Measurements from ENCODE around the gene RGS6.
"Not testable (repeated sequence)": the region's sequence is repeated elsewhere in the genome, so short reads cannot be mapped to it uniquely, and the experiment has no call there.

RGS6 gene

DNA sequence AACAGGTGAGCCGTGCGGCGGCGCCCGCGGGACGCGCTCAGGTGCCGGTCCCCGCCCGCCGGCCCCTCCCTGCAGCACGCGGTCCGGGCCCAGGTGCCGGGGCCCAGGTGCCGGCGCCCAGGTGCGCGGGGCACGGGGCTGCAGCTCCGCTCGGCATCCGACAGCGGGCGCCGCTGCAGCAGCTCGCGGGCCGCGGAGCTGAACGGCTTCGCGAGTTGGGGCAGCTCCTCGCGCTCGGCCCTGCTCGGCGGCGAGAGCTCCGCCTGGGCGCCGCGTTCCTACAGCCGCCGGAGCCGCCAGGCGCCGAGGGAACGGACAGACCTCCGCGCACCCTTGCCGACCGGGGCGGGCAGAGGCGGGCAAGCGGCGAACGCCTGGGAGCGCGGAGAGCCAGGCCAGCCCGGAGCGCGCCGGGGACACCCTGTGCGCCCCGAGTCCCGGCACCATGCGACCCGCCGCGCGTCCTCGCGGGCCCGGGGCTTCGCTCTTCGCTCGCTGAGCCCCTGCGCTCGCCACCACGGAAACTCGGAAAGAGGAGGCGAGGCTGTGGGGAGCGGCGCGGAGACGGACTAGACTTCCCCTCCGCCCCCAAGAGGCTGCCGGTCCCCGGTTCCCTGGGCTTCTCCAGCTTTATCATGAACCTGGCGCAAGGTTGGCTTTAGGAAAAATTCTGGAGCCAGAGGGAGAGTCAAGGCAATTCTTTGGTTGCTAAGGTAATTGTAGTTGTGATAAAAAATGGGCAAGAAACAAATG lies at the start of gene RGS6:
TSS of gene RGS6 (plus strand) at position 201 of the 753 bp plus-strand sequence.
- DNase-seq = no peak

DNA sequence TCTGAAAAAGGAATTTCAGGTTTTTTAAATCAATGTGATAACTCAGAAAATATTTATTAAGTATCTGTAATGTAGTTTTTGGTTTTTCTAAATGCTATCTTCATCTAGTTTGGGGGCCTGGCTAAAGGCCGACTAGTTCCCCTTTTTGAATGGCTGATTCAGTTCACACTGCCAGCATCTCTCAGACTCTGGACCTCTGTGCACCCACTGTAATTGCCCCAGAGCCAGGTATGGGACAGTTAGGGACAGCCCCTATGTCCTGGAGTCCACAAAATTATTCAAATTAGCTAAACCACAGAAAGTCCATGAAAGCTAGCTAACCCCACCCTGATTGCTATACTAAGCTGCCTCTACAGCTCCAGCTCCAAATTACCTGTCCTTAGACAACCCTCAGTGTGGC lies 49.1 kb upstream of the RGS6 start:
- no peak for DNase-seq

DNA sequence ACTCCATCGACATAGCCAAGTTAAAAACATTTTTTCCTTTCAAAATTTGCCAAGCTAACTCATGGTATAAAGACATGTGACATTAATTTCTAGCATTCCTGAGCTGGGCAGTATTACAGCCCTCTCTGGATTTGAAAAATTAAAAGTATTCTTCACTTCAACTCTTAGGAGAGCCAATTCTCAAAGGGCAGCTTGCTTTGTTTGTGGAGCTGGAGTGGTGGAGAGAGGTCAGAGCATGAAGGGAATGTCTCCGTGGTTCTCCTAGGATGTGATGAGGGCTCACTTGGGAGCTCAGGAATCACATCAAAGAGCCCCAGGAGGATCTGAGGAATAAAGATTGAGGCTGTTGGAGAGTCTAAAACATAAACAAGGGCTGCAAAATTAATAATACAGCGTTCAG lies 46.9 kb upstream of the RGS6 start:
- no peak for DNase-seq

DNA sequence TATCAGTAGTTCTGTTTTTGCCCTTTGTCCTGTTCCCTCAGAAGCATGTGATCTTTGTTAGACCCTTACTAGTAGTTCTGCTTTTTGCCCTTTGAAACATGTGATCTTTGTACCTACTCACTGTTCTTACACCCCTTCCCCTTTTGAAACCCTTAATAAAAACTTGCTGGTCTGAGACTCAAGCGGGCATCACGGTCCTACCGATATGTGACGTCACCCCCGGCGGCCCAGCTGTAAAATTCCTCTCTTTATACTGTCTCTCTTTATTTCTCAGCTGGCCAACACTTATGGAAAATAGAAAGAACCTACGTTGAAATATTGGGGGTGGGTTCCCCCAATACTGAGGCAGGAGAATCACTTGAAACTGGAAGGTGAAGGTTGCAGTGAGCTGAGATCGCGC lies 44.4 kb upstream of the RGS6 start:
- DNase-seq = not testable (repeated sequence)

DNA sequence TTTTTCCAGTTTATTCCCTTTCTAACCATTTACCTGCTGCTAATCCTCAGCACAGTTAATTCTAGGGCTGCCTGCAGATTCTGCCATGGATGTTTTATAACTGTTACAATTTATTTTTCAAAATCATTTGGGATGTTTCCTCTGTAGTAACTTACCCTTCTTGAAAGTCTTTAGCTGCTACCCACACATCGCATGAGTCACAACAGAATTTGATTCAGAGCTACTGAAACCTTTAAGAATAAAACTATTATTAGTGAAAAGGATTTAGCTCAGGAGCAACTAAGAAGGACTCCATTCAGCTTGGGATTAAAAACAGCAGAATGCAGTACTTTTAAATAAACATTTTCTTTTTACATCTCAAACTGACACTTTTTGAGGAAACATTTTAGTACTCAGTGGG lies 41.7 kb upstream of the RGS6 start:
- no peak for DNase-seq

DNA sequence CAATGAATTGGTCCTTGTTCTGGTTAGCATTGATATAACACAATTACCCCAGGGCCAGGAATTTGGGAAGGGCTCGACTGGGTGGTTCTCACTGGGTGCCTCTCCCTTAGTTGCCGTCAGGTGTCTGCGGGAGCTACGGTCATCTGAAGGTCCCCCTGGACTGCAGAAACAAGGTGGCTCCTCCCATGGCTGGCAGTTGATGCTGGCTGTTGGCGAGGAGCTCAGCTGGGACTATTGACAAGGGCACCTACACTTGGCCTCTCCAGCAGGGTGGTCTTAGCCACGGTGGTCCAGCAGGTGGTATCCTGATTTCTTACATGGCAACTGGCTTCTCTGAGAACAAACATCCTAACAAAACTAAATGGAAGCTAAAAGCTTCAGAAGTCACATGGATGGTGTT lies 41.0 kb upstream of the RGS6 start:
- DNase-seq = no peak

DNA sequence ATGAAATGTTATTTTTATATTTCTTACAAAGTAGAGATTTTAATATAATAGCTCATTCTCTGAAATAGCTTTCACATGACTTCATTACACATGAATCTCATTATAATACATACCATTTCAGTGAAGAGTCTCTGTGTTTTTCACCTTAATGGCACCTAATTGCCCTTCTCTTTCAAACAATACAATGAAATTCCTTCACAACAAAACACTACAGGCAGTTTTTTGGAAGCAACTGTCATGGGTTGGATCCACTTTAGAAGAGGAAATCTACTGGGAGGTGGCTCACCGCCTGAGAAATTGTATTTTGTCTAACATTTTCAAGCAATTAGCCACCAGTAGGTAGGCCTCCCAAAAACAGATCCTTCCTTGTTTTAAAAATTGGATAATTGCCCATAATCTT lies 40.3 kb upstream of the RGS6 start:
- no peak for DNase-seq

DNA sequence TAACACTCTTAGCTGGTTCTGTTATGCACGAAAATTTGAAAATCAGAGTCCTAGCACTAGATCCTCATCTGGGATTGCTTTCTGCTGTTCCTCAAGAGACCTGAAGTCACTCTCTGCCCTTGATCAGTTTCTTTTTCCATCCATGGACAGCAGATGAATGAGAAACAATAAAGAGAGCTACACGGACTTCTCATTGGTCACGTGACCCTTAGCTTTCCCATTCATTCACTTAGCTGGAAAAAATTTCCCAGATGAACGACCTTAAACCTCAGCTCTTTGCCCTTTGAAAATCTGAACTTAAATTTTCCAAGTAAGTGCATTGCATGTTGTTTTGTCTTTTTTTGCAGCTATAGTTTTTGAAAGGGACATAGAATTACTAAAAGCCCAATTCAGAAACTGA lies 27.2 kb upstream of the RGS6 start:
- DNase-seq = no peak

DNA sequence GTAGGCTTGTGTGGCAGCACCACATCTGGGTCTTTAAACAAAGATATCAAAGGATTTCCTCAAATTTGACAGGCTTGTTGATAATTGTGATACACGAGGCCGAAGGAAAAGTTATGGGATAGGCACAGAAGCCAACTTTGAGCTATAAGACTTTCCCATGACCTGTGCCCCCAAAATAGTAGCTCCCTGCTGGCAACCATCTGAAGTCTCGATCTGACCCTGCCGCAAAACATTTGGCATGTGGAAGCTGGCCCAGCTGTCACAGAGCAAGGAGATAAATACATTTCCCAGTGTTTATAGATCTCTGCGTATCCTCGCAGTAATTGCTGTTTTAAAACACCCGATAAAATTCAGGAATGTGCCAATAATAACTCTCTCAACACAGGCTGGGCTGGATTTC lies 26.4 kb upstream of the RGS6 start:
- DNase-seq = no peak

DNA sequence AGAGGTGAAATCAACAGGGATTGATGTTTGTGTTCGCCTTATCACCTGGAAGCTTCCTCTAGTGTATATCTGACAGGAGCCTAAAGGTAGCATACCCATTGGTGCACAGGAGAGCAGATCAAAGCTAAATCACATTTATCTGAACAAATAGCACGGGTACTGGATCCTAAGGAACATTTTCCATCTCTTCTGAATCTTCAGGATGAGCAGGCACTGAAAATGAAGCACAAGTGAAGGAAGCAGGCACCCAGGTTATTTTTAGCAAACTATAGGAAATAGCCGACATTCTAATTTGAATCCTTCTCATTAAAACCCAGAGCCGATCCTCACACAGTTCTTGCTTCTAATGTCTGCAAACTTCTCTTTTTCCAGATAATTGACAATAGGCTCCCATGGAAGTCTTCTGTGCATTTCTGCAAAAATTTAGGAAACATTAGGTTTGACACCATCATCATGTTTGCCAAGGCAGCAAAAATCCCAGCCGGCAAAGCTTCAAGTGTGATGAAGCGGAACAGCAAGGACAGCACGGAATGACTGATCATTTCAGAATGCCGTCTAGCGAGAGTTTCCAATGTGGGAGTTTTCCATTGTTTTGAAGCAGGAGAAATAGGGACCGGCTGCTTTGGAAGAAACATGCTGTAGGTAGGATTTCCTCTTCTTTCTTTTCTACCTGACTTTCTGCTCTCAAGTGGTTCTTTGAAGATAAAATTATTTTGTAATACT lies 24.3 kb upstream of the RGS6 start:
- DNase-seq = no peak

DNA sequence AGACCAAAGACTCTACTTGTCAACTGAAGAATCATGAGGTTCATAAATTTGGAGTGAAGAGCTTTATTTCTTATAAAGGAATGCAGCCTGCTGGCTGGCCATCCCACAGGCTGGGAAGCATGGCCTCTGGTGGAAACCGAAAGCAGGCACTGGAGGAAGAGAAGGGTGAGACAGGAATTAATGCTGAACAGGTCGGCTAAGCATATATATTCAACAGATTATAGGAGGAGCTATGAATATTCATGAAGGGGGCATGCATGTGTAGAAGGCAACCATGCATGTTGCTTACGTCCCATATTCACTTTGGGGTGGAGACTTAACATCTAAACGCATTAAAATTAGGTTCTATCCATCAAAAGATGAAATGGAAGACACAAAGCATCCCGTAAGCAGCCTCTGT lies 20.6 kb upstream of the RGS6 start:
- DNase-seq = no peak

DNA sequence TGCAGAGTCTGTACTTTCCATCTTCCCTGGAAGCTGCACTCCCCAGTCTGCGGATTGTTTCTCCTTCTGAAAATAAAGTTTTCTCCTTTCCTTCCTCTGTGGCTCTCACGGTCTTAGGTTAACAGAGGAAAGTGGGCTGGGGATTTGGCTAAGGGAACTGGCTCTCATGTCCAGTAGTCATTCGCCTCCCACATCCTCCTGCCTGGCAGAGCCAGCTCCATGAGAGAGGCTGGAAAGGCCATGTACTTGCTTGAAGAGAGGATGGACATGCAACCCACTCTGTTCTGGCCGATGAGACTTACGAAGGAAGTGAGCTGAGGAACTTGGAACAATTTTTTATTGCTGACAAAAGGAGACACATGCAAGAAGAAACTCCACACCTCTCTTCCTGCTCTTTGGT lies 18.9 kb upstream of the RGS6 start:
- no peak for DNase-seq

DNA sequence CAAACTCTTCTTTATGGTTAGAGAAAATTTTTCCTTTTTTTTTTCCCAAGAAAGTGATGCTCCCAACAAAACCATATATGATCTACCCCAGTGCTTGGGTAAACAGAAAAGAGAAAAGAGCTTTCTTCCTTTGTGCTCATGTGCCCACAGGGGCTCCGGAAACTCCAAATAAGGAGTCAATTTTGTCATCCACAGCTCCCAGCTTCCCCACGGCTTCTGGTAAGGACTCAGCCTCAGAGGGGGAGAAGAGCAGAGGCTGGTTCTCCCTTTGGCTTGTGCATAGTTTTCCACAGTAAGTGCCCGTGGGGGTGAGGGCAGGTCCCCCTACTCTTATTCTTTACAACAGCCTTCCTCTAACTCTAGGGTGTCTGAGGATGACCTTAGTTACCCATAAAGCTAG lies 13.3 kb upstream of the RGS6 start:
- DNase-seq = no peak

DNA sequence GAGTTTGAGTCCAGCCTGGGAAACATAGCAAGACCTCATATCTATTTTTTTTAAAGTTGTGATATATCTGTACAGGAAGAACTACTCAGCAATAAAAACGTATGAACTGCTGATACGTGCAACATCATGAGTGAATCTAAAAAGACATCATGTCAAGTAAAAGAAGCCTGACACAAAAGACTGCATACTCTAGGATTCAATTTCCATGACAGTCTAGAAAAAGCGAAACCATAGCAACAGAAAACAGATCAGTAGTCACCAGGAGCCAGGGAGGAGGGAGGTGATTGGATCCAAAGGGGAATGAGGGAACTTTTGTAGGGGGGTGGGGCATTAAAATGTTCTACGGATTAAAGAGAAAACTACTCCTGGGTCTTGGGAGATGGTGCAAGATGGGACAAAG lies 8.7 kb upstream of the RGS6 start:
- no peak for DNase-seq

DNA sequence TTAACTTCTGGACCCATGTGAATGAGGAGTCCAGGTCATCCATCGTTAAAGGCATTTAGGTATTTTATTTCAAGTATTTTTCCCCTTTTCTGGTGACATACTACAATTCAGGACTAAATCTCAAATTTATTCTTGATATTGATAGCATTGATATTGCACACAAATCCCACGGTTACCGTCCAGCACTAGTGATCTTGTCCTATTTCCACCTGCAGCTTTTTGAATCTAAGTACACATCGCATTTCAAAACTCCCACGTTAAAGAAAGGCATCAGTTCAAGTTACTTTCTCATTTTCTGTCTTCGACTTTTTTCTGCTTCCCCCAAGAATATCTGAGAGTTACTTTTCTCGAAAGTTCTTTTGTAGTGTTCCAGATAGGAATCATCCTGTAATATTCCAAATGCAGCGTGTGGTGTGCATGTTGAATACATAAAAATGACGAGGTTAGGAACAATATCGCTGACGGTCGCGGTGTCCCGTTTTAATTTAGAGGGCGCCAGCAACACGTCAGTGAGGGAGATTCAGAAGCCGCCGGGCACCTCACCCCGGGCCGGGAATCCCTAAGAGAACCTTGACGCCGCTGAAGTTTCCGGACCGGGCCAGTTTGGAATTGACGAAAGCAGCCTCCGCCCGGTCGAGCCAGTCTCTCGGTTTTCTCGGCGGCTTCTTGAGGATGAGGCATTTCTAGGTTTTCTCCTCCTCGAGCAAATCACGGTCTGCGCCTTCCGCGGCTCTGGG lies 569 bp upstream of the RGS6 start:
- no peak for DNase-seq

DNA sequence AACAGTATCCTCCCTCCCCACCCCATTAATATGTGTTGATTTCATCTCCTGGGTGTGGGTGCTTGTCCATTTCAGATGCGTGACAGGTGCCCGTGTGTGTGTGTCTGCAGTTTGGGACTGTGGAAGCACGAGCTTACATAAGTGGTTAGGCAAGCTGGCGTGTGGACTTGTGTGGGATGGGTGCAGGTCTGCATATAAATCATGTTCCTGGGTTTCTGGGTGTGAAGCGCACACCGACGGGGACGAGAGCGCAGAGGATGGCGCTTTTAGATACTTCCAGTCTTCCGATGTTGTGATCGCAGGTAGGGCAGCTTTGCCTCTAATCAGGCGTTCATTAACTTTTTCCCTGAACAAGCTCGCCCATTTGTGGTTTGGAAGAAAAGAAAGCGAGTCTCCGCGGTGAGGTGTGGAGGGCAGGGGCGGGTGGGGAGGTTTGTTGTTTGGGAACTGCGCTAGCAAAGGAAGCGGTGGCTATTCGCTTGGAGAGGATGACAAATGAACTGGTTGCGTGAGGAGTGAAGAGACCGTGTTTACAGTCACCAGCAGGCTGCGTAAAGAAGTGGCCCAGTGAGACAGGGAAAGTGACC lies 865 bp downstream of the RGS6 start:
- DNase-seq = no peak

DNA sequence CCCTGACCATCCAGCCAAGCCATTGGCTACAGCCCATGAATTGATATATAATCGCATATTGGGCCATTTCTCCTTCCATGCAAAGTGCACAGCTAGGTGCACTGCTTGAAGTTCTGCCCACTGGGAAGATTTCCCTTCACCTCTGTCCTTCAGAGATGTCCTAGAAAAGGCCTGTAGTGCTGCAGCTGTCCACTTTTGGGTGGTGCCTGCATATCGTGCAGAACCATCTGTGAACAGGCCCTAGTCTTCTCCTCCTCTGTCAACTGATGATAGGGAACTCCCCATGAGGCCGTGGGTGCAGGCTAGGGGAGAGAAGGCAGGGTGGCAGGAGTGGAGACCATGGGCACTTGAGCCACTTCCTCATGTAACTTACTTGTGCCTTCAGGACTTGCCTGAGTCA lies 6.0 kb downstream of the RGS6 start:
- DNase-seq = not testable (repeated sequence)

DNA sequence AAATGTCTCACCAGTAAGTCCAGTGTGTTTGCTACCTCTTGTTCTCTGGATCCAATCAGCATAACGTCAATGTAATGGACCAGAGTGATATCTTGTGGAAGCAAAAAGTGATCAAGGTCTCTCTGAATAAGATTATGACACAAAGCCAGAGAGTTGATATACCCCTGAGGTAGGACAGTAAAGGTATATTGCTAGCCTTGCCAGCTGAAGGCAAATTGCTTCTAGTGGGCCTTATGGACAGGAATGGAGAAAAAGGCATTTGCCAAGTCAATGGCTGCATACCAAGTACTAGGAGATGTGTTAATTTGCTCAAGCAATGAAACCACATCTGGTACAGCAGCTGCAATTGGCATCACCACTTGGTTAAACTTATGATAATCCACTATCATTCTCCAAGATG lies 7.1 kb downstream of the RGS6 start:
- not testable (repeated sequence) for DNase-seq

DNA sequence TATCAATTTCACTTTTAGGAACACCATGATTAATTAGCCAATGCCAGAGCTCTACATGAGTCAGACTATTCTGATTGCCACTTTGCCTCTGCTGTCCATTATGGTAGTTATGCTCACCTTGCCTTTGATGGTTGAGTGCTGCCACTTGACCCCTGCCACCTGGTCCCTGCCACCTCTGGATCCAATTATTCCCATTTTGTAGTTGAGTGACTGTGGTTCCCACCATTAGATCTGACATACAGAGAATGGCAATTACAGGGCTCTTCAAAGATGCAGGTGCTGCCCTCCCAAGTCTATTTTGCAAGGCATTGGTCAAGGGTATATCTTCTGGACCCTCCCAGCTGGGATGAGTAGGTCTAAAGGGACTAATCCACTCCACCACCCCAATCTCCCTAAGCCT lies 8.3 kb downstream of the RGS6 start:
- DNase-seq = not testable (repeated sequence)

DNA sequence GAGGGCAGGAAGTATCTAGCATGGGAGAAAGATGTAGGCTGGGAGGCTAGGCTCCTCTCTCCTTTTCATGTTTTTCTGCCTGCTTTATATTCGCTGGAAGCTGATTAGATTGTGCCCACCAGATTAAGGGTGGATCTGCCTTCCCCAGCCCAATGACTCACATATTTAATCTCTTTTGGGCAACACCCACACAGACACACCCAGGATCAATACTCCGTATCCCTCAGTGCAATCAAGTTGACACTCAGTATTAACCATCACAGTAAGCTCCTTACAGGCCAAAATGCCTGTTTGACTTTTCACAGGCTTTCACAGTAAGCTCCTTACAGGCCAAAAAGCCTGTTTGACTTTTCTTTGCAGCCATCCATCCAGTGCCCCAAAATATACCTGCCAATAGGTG lies 9.4 kb downstream of the RGS6 start:
- not testable (repeated sequence) for DNase-seq

DNA sequence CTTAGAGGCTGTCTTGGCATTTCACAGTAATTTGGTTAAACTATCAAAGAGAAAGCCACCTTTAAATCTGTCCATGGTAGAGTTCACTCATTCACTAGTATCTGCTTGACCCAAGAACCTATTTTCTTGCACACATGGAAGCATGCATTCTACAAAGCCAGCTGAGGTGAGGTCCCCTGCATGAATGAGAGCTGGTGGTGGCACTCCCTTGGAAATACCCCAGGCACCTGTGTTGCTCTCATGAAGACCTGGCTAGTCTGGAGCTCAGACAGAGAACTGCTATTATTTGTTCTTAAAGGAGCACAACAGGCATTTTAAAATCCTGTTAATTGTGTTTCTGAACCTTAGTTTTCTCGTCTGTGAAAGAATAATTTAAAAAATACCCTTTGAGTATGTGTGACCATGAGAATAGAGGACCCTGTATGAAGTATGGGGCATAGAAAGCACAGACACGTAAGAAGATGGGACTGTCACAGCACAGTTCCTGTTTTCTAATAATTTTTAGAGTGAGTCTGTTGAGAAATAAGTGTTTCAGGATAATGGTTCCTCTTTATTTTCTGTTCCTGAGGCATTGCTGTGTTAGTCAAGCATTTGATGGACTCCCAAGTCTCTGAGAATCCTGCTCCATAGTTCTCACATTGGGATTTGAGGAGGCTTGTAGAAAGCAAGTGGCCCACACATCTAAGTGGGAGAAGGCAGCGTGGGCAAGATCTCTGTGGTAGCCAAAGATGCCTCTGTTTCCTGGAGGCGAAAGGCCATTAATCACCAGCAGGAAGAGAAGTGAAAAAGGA lies 10.9 kb downstream of the RGS6 start:
- no peak for DNase-seq

DNA sequence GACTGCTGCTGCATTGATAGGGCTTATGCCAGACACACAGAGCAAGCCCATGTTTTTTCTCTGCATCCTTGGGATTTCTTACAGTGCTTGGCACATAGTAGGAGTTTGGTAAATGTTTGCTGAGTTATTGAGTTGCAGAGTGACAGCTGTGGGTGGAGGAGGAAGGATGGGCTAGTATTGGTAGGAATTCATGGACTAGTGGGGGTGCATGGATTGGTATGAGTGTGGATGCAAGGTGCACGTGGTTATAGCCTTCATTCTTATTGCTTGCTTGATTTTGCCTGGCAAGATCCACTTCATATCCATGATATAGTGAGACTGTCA lies 11.4 kb downstream of the RGS6 start:
- no peak for DNase-seq

DNA sequence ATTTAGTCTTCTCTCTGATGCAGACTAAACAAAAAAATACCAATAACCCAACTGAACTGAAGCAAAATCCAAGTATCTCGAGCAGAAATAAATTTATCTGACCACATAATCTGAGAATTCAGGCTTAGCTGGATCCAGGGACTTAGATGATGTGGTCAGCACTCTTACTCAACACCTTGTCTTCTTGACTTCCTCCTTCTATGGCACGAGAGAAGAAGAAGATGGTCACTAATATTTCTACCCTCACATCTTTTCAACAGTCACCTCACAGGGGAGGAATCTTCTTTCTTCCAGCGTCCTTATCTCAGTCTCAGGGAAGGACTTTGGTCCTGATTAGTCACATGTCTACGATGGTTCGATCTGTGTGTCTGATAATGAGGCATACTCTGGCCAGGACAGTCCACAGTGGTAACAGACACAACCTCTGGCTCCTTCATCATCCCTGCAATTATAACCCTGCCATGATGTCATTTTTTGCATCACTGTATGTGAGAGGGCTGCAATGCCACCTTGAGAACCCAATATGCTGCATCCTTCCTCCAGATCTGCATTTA lies 15.8 kb downstream of the RGS6 start:
- no peak for DNase-seq

Measured in CD4-positive, alpha-beta T cell treated with Interleukin-15 for 1 hour (primary cell).